ENCODE data around the gene SLC35G2. TPM values are rescaled to one million over a fixed set of nuclear protein-coding genes. Genes with fewer than 3 reads are reported as not detected.

SLC35G2 gene
- total and polyA plus RNA-seq, 2 donors from 2014 or later: 4.2 to 5.4 TPM

- H3K4me3 ChIP-seq (ENCODE audit: low read length in 3 of 3): no peak overlapping the region
- FAIRE-seq (no peak), DNase-seq (peak in 2 of 5 donors; percentile 4 to 69)
- TF ChIP-seq CTCF (IDR thresholded peaks at IDR 0.05; ENCODE audit: borderline replicate concordance, extremely low read depth, insufficient read depth): no peak
- H3K9ac ChIP-seq (ENCODE audit: low read length in 3 of 3): no peak overlapping the region
- H3K36me3 ChIP-seq (ENCODE audit: control insufficient read depth in 2 of 3, insufficient read depth in 3 of 3, low read length in 3 of 3): no peaks in the 10 kb centered on the region
- intact Hi-C loops (cut with DNase I): no loop called here
- no peaks in the 10 kb centered on the region for H3K4me1 ChIP-seq (ENCODE audit: control insufficient read depth in 2 of 3, insufficient read depth in 2 of 3, low read depth in 1 of 3, low read length in 3 of 3)
- no peaks in the 10 kb centered on the region for H3K27me3 ChIP-seq (ENCODE audit: control insufficient read depth, insufficient read depth, low read length)
- H3K27ac ChIP-seq (ENCODE audit: low read depth in 2 of 2, low read length in 2 of 2): no peak overlapping the region
- no peaks in the 10 kb centered on the region for H3K9me3 ChIP-seq (ENCODE audit: control insufficient read depth in 2 of 3, insufficient read depth in 1 of 3, low read length in 3 of 3)
These were observed 38.2 kb upstream of the SLC35G2 start for GRCh38 chr3:136780741-136781140.

GRCh38 chr3:136783708-136784191 lies 35.2 kb upstream of the SLC35G2 start:
- no peak for DNase-seq
- intact Hi-C loops (cut with DNase I): no loop called here
- Histone ChIP-seq H3K27me3 (ENCODE audit: control insufficient read depth, insufficient read depth, low read length) (no peaks in the 10 kb centered on the region), H3K27ac (ENCODE audit: low read depth in 2 of 2, low read length in 2 of 2) (no peak overlapping the region), H3K36me3 (ENCODE audit: control insufficient read depth in 2 of 3, insufficient read depth in 3 of 3, low read length in 3 of 3) (no peaks in the 10 kb centered on the region), H3K4me1 (ENCODE audit: control insufficient read depth in 2 of 3, insufficient read depth in 2 of 3, low read depth in 1 of 3, low read length in 3 of 3) (peaks cover 0 to 6% (median 6%) of the 10 kb centered on the region in 3 donors), H3K9me3 (ENCODE audit: control insufficient read depth in 2 of 3, insufficient read depth in 1 of 3, low read length in 3 of 3) (no peaks in the 10 kb centered on the region), H3K9ac (ENCODE audit: low read length in 3 of 3) (no peak overlapping the region), H3K4me3 (ENCODE audit: low read length in 3 of 3) (no peak overlapping the region)
- no peak for TF ChIP-seq CTCF (IDR thresholded peaks at IDR 0.05; ENCODE audit: borderline replicate concordance, extremely low read depth, insufficient read depth)
- FAIRE-seq: no peak

GRCh38 chr3:136787349-136787748 lies 31.6 kb upstream of the SLC35G2 start:
- Histone ChIP-seq H3K36me3 (ENCODE audit: control insufficient read depth in 2 of 3, insufficient read depth in 3 of 3, low read length in 3 of 3) (no peaks in the 10 kb centered on the region), H3K4me3 (ENCODE audit: low read length in 3 of 3) (no peak overlapping the region), H3K27me3 (ENCODE audit: control insufficient read depth, insufficient read depth, low read length) (no peaks in the 10 kb centered on the region), H3K27ac (ENCODE audit: low read depth in 2 of 2, low read length in 2 of 2) (peak overlapping the region in 1 of 2 donors; percentile 54), H3K4me1 (ENCODE audit: control insufficient read depth in 2 of 3, insufficient read depth in 2 of 3, low read depth in 1 of 3, low read length in 3 of 3) (peaks cover 0 to 6% (median 6%) of the 10 kb centered on the region in 3 donors), H3K9me3 (ENCODE audit: control insufficient read depth in 2 of 3, insufficient read depth in 1 of 3, low read length in 3 of 3) (no peaks in the 10 kb centered on the region), H3K9ac (ENCODE audit: low read length in 3 of 3) (no peak overlapping the region)
- TF ChIP-seq CTCF (IDR thresholded peaks at IDR 0.05; ENCODE audit: borderline replicate concordance, extremely low read depth, insufficient read depth): no peak
- intact Hi-C loops (cut with DNase I): no loop called here
- FAIRE-seq: no peak
- peak in 2 of 5 donors; percentile 6 to 44 for DNase-seq

GRCh38 chr3:136788154-136788553 lies 30.8 kb upstream of the SLC35G2 start:
- no peaks in the 10 kb centered on the region for H3K36me3 ChIP-seq (ENCODE audit: control insufficient read depth in 2 of 3, insufficient read depth in 3 of 3, low read length in 3 of 3)
- H3K27me3 ChIP-seq (ENCODE audit: control insufficient read depth, insufficient read depth, low read length): no peaks in the 10 kb centered on the region
- no peak for TF ChIP-seq CTCF (IDR thresholded peaks at IDR 0.05; ENCODE audit: borderline replicate concordance, extremely low read depth, insufficient read depth)
- no peak overlapping the region for H3K27ac ChIP-seq (ENCODE audit: low read depth in 2 of 2, low read length in 2 of 2)
- no peaks in the 10 kb centered on the region for H3K9me3 ChIP-seq (ENCODE audit: control insufficient read depth in 2 of 3, insufficient read depth in 1 of 3, low read length in 3 of 3)
- no peak overlapping the region for H3K4me3 ChIP-seq (ENCODE audit: low read length in 3 of 3)
- DNase-seq (no peak), FAIRE-seq (no peak)
- H3K4me1 ChIP-seq (ENCODE audit: control insufficient read depth in 2 of 3, insufficient read depth in 2 of 3, low read depth in 1 of 3, low read length in 3 of 3): peaks cover 0 to 6% (median 6%) of the 10 kb centered on the region in 3 donors
- intact Hi-C loops (cut with DNase I): no loop called here
- no peak overlapping the region for H3K9ac ChIP-seq (ENCODE audit: low read length in 3 of 3)

All from kidney (tissue), 14 donors.